ENCODE measurements around the gene RGL3. TPM values are rescaled to one million over a fixed set of nuclear protein-coding genes. Genes with fewer than 3 reads are reported as not detected.

Gene RGL3
- total RNA-seq, 4 donors from 2014 or later, result 0.25 to 3.7 (median 1.3) TPM

DNA sequence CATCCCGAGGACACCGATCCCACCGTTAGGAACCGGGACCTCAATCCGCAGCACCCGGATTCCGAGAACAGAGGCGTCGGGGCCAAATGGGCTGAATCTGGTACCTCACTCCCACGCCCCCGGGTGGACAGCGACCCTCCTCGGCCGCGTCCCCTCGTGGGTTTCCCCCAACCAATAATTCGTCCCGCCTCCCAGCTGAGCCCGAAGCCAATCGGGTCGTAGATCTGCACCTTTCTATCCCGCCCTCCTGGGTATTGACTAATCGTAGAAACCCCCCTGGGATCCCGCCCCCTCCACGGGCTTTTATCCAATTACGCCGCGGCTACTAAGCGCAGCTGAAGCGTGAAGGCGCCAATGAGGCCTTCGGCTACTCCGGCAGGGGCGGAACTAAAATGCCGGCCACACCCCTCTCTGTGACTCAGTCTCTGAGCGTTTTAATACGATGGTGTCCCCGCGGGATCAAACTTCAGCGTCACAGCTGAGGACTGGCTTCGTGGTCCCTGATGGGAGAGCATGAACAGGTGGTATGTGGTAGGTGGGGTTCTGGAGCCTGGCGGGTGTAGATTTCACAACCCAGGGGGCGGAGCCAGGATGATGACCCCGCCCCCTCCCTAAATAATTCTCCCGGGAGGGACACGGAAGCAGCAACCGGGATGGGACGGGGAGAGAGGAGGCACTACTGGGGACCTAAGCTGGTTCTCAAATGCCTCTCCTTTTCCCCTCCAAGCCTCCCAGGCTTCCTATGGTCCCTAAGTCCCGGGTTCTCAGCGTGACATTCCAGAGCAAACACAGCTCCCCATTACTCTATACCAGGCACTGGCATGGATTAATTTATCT is 72.8 kb downstream of the RGL3 start, which contains the start of the genes CCDC159 and TMEM205:
CCDC159 (plus strand) TSS at position 416 of the 837 bp plus-strand sequence; CDS start at position 504, 88 bp downstream.
TMEM205 (minus strand) TSS at position 165 of the 837 bp plus-strand sequence. CDS start 649 bp downstream, outside the sequence.
- Histone ChIP-seq H3K4me1 (peaks cover 0 to 45% (median 21%) of the 10 kb centered on the region in 3 donors), H3K27ac (peak within 1 kb of the TSS; percentile 83 to 96 (median 90)), H3K27me3 (no peaks in the 10 kb centered on the region), H3K36me3 (peaks cover 0 to 32% of the 10 kb centered on the region in 2 donors), H3K4me3 (peak within 1 kb of the TSS; percentile 74), H3K9me3 (peaks cover 0 to 8% (median 0%) of the 10 kb centered on the region in 3 donors)
- peak; percentile 97 for ATAC-seq
- 0 to 3% methylated on average over 6 to 11 of the region's 50 CpGs for WGBS, 2 donors (ENCODE audit: low coverage in 1 of 2)
- TF ChIP-seq POLR2AphosphoS5 (IDR thresholded peaks at IDR 0.05) (peak; percentile 86), CTCF (IDR thresholded peaks at IDR 0.05) (no peak), EP300 (IDR thresholded peaks at IDR 0.05) (no peak), POLR2A (IDR thresholded peaks at IDR 0.05) (peak; percentile 47 to 75)

DNA sequence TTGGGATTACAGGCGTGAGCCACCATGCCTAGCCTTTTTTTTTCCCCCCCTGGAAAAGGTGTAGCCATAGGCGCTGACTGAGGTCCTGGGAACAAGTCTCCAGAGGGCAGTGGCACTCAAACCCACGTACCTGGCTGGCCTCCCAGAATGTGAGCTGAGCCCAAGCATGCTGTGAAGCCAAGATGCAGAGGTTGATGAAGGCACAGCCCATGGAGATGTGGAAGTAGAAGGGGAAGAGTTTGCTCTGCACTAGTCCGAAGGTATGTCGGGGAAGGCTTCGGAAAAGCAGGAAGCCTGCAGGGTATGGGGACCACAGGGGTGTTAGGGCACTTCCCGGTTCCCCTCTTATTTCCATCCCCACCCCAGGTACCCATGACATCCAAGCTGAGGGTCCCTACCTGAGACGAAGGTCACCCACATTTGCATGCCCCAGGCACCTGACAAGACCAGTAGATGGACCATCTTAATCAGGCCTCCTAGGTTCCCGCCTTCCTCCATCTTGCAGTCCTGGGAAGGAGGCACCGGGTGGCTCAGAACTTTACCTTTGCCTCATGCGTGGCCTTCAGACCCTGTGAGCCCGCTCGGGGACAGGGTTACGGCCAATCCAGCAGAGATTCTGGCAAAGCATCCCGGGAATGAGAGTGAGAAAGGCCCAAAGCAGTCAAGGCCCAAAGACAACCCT is 73.9 kb downstream of the RGL3 start:
- H3K27me3 ChIP-seq, result no peaks in the 10 kb centered on the region
- peaks cover 0 to 33% of the 10 kb centered on the region in 2 donors for H3K36me3 ChIP-seq
- peak overlapping the region; percentile 74 for H3K4me3 ChIP-seq
- TF ChIP-seq POLR2AphosphoS5 (IDR thresholded peaks at IDR 0.05) (no peak), EP300 (IDR thresholded peaks at IDR 0.05) (no peak), POLR2A (IDR thresholded peaks at IDR 0.05) (no peak), CTCF (IDR thresholded peaks at IDR 0.05) (no peak)
- 50 to 75% methylated on average over 5 of the region's 15 CpGs for WGBS, 2 donors (ENCODE audit: low coverage in 1 of 2)
- peak overlapping the region; percentile 83 to 96 (median 90) for H3K27ac ChIP-seq
- H3K9me3 ChIP-seq, result peaks cover 0 to 8% (median 0%) of the 10 kb centered on the region in 3 donors
- peaks cover 0 to 47% (median 21%) of the 10 kb centered on the region in 3 donors for H3K4me1 ChIP-seq
- ATAC-seq, result no peak

Small RNAs within 50 kb of the gene (small RNA-seq; reads per million reads assigned to genes)
- gene RF00019, result 0 reads per million in 4 donors

Other genes starting within 250 kb of the RGL3 start
- gene KANK2, start 221.8 kb downstream of the RGL3 start, total RNA-seq, result 1,000 to 10,000 TPM in 3 of 4 donors, 100 to 1,000 TPM in 1; 913 to 1,808 (median 1,065) TPM
- gene ANGPTL8, start 179.7 kb downstream of the RGL3 start, total RNA-seq, result 1 to 10 TPM in 1 of 4 donors, not detected in 3; 2.0 TPM
- 10 to 100 TPM; 18.5 to 43.1 (median 29.1) TPM for gene DOCK6, start 156.8 kb downstream of the RGL3 start, total RNA-seq
- gene TSPAN16, start 123.2 kb downstream of the RGL3 start, total RNA-seq, result not detected
- 10 to 100 TPM; 21.5 to 43.7 (median 28.0) TPM for gene RAB3D, start 79.7 kb downstream of the RGL3 start, total RNA-seq
- 100 to 1,000 TPM; 165 to 262 (median 210) TPM for gene TMEM205, start 73.0 kb downstream of the RGL3 start, total RNA-seq
- gene CCDC159, start 72.8 kb downstream of the RGL3 start, total RNA-seq, result 10 to 100 TPM in 3 of 4 donors, 1 to 10 TPM in 1; 6.6 to 30.0 (median 19.0) TPM
- 10 to 100 TPM; 20.5 to 57.7 (median 44.9) TPM for gene PLPPR2, start 63.9 kb downstream of the RGL3 start, total RNA-seq
- gene SWSAP1, start 44.6 kb downstream of the RGL3 start, total RNA-seq, result 1 to 10 TPM in 2 of 4 donors, under 1 TPM in 2; 0.62 to 2.6 (median 1.0) TPM
- 1 to 10 TPM in 3 of 4 donors, under 1 TPM in 1; 0.62 to 5.1 (median 2.7) TPM for gene EPOR, start 35.0 kb downstream of the RGL3 start, total RNA-seq
- gene ODAD3, start 15.8 kb upstream of the RGL3 start, total RNA-seq, result 1 to 10 TPM in 1 of 4 donors, under 1 TPM in 1, not detected in 2; 0.27 to 1.4 TPM
- 100 to 1,000 TPM in 1 of 4 donors, 10 to 100 TPM in 3; 72.8 to 112 (median 85.8) TPM for gene PRKCSH, start 16.3 kb upstream of the RGL3 start, total RNA-seq
- 1 to 10 TPM in 1 of 4 donors, under 1 TPM in 2, not detected in 1; 0.04 to 3.3 (median 0.27) TPM for gene ELAVL3, start 61.7 kb upstream of the RGL3 start, total RNA-seq
- 10 to 100 TPM in 2 of 4 donors, 1 to 10 TPM in 2; 5.1 to 20.4 (median 10.6) TPM for gene ZNF653, start 86.5 kb upstream of the RGL3 start, total RNA-seq
- gene ECSIT, start 109.8 kb upstream of the RGL3 start, total RNA-seq, result 10 to 100 TPM; 50.1 to 88.3 (median 65.2) TPM
- gene CNN1, start 119.5 kb upstream of the RGL3 start, total RNA-seq, result 1,000 to 10,000 TPM; 2,283 to 3,774 (median 3,072) TPM
- 10 to 100 TPM; 19.1 to 49.4 (median 32.0) TPM for gene ELOF1, start 139.9 kb upstream of the RGL3 start, total RNA-seq
- gene ACP5, start 158.3 kb upstream of the RGL3 start, total RNA-seq, result 10 to 100 TPM in 2 of 4 donors, 1 to 10 TPM in 2; 4.4 to 12.0 (median 9.8) TPM
- 10 to 100 TPM in 3 of 4 donors, 1 to 10 TPM in 1; 9.6 to 18.0 (median 10.4) TPM for gene ZNF627, start 178.2 kb upstream of the RGL3 start, total RNA-seq

Data from gastroesophageal sphincter (tissue), 4 donors.